ENCODE results near the gene DNM3.
A peak's percentile ranks its signal among the peaks of the same experiment; 100 is the strongest.

DNM3 gene

DNA sequence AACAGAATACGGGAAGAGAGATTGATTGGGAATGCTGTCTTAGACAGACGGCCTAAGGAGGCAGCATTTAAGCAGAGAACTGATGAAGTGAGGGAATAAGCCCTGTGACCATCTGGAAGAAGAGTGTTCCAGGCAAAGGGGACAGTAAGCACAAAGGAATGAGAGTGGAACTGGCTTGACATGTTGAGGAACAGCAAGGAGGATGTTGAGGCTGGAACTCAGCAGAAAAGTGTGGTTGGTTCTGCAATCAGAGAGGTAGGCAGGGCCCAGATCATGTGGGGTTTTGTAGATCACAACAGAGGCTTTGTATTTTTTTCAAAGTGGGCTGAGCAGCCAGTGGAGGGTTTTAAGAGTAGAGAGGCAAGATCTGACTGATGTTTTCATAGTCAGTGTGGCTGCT is 157.4 kb downstream of the DNM3 start:
- TF ChIP-seq, protein P1, sequence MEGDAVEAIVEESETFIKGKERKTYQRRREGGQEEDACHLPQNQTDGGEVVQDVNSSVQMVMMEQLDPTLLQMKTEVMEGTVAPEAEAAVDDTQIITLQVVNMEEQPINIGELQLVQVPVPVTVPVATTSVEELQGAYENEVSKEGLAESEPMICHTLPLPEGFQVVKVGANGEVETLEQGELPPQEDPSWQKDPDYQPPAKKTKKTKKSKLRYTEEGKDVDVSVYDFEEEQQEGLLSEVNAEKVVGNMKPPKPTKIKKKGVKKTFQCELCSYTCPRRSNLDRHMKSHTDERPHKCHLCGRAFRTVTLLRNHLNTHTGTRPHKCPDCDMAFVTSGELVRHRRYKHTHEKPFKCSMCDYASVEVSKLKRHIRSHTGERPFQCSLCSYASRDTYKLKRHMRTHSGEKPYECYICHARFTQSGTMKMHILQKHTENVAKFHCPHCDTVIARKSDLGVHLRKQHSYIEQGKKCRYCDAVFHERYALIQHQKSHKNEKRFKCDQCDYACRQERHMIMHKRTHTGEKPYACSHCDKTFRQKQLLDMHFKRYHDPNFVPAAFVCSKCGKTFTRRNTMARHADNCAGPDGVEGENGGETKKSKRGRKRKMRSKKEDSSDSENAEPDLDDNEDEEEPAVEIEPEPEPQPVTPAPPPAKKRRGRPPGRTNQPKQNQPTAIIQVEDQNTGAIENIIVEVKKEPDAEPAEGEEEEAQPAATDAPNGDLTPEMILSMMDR (IDR thresholded peaks at IDR 0.05; ENCODE audit: extremely low read depth, missing control alignments): no peak
- no peak for DNase-seq (ENCODE audit: low spot score)

DNA sequence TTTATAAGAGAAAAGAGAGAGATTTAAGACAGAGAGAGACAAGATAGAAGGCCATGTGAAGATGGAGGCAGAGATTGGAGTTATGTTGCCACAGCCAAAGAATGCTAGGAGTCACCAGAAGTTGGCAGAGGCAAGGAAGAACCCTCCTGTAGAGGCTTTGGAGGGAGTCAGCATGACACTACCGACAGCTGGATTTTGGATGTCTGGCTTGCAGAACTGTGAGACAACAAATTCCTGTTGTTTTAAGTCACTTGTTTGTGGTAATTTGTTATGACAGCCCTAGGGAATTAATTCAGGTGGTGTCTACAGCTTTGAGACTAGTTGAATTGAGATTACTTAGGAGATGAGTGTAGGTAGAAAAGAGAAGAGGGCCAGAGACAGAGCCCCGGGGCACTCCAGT is 158.5 kb downstream of the DNM3 start:
- no peak for DNase-seq (ENCODE audit: low spot score)
- TF ChIP-seq, protein P1 (IDR thresholded peaks at IDR 0.05; ENCODE audit: extremely low read depth, missing control alignments): no peak

DNA sequence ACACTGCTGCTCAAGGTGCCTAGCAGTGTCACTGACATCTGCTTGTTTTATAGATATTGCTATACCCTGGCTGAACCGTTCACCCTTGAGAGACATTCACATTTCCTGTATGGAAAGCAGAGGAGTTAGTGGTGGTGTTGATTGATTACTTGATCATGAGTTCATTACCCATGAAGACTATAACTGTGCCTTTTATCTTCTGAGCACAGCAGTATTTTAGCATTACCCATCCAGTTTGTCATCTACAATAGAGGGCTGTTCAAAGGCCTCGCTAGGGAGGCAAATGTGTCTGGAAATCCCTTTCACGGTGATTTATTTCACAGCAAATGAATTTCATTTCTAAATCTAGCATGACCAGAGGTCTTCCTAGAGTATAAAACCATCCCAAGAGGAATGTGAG is 160.0 kb downstream of the DNM3 start:
- TF ChIP-seq, protein P1 (IDR thresholded peaks at IDR 0.05; ENCODE audit: extremely low read depth, missing control alignments): no peak

DNA sequence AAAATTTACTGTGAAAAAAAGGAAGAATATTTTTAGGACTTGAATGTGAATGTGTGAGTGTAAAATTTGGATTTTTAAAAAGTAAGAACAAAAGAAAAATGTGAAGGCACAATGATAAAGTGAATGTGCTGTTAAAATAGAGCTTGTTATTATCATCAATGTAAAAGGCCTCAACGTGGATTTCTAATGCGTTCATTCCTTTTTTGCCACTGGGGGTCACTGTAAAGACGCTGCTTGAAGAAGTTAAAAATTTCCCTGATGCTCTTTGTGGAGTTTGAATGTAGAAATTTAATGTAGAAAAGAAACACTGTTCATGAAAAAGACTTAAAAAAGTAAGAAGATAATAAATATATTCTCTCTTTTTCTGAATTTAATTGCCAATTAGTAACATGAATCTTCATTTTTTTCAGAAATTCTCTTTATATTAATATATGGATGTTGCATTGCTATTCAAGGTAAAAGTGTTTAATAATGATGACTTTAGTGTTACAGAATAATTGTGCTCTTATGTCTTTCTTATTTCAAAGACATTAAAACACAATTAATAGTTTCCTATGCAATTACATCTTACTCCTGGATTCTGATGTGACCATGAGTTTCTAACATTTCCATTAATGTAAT is 161.5 kb downstream of the DNM3 start:
- peak; percentile 20 for DNase-seq (ENCODE audit: low spot score)
- TF ChIP-seq, protein P1 (IDR thresholded peaks at IDR 0.05; ENCODE audit: extremely low read depth, missing control alignments): peak; percentile 32

More for the DNA sequence above, 160.0 kb downstream of the DNM3 start:
- DNase-seq (ENCODE audit: low spot score): no peak

DNA sequence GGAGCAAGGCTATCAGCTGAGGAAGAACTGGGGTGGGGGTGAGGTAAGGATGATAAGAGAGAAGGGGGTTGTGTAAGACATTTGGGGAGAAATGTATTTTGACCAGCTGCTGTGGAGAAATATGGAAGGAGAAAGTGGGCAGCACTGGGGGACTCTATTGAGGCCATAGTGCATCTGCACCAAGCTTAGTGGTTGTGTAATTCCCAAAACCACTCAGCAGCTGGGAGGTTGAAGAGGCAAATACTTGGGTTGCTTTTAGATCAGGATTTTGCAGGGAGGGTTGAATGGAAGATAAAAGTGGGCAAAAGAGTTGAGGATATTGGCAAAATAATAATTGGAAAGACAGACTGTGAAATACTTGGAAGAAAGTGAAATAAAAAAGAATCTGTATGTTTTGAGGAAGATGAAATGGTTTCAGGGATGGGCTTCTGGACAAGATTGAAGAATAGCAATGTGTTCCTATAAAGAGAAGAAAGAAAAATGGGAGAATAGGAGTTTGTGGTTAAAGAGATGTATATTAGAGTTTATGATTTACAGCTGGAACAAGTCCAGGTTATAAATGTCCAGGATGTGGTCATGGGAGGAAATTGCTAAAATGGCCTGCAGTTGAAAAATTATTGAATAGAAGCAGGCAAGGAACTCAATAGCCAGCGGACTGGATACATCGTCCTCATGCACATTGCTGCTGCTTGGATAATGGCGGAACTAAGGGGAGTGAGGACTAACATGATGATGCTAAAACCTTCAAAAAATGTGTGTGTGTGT is 162.7 kb downstream of the DNM3 start:
- DNase-seq (ENCODE audit: low spot score): no peak

DNA sequence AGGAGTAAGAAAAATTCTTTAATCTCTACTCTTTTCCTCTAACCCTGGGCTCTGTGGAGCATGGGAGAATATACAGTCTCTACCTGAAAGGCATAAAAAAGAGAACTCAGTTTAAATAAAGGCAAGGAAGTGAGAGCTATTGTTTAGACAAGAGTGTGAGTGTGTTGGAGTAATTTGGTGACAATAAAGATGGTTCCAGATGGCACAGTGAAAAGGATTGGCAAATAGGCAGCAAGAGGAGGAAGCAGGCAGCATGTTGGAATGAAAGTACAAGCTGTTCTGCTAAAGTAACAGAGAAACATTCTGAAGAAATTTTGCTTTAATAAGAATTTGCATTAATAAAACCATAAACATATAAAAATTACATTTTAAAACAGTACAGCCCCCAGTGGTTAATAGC is 163.4 kb downstream of the DNM3 start:
- no peak for DNase-seq (ENCODE audit: low spot score)
- TF ChIP-seq, protein P1 (IDR thresholded peaks at IDR 0.05; ENCODE audit: extremely low read depth, missing control alignments): no peak

More for the DNA sequence above, 162.7 kb downstream of the DNM3 start:
- TF ChIP-seq, protein P1 (IDR thresholded peaks at IDR 0.05; ENCODE audit: extremely low read depth, missing control alignments): no peak

DNA sequence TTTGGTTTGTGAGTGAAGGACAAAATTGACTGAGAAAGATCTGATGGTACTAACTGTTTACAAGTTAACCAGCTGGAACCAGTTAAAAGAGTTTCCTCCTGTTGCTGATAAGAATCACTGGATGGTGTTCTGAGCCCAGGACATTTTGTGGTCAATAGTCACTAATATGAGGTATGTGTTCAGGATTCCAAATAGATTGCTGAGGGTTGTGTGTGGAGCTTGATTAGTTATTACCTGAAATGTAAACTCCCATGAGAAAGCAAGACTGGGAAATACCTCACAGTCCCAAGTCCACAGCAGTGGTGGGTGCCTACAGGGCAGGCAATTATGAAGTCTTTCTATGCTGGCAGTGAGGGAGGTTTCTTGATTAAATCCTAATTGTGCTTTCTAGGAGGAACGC is 164.6 kb downstream of the DNM3 start:
- DNase-seq (ENCODE audit: low spot score): no peak
- TF ChIP-seq, protein P1 (IDR thresholded peaks at IDR 0.05; ENCODE audit: extremely low read depth, missing control alignments): no peak
